Measurements from ENCODE around the gene PLPPR1. TPM values are rescaled to one million over a fixed set of nuclear protein-coding genes. Genes with fewer than 3 reads are reported as not detected.

The PLPPR1 gene
- polyA plus RNA-seq, 4 donors: 0.16 to 1.6 TPM; not detected in 2

DNA sequence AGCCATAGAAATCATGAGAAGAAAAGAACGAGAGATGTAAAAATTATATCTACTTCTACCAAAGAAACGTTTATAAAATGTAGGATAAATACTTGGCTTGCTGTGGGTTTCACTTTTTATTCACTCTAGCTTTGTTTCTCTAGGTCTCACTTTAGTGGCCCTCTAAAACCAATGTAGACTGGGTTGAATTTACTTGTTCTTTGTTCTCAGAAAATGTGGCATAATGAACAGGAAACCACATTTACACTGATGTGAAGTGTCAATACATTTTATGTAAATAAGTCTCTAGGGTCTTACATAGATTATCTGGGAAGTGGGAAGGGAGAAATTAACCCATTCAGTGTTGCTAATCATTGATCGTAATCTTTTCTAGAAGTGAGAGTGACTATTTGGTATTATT lies 58.9 kb downstream of the PLPPR1 start:
- Histone ChIP-seq H3K27me3 (ENCODE audit: control insufficient read depth in 3 of 3, insufficient read depth in 3 of 3, low read length in 3 of 3) (no peaks in the 10 kb centered on the region), H3K36me3 (ENCODE audit: control insufficient read depth in 3 of 3, insufficient read depth in 2 of 3, low read depth in 1 of 3, low read length in 3 of 3) (no peaks in the 10 kb centered on the region), H3K9me3 (ENCODE audit: control insufficient read depth in 2 of 2, insufficient read depth in 1 of 2, low read depth in 1 of 2, low read length in 1 of 2) (peaks cover 0 to 1% of the 10 kb centered on the region in 2 donors), H3K4me3 (ENCODE audit: low read depth in 1 of 3, low read length in 3 of 3) (no peak overlapping the region), H3K27ac (ENCODE audit: low read depth in 1 of 3, low read length in 2 of 3) (no peak overlapping the region), H3K4me1 (ENCODE audit: control insufficient read depth in 3 of 3, insufficient read depth in 2 of 3, low read depth in 1 of 3, low read length in 2 of 3) (no peaks in the 10 kb centered on the region)
- no peak for FAIRE-seq
- DNase-seq: no peak
- WGBS, 3 donors: 60 to 64% (median 63%) methylated on average over 3 of the region's 3 CpGs

DNA sequence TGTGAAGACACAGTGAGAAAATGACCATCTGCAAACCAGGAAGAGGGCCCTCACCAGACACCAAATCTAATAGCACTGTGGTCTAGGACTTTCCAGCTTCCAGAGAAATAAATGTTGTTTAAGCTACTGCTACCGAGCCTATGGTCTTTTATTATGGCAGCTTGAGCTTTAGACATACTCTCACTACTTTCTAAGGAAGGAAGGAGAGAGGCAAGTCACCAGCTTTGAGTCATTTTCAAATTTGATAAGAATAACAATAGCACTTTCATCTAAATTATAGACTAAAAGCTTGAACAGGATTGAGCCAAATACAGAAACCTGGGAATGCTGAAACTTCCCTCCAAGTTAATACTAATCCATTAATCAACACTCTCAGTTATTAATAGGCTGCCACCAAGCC lies 64.4 kb downstream of the PLPPR1 start:
- 58 to 72% (median 69%) methylated on average over 1 of the region's 1 CpG for WGBS, 3 donors
- H3K4me3 ChIP-seq (ENCODE audit: low read depth in 1 of 3, low read length in 3 of 3): no peak overlapping the region
- H3K27me3 ChIP-seq (ENCODE audit: control insufficient read depth in 3 of 3, insufficient read depth in 3 of 3, low read length in 3 of 3): no peaks in the 10 kb centered on the region
- no peak overlapping the region for H3K27ac ChIP-seq (ENCODE audit: low read depth in 1 of 3, low read length in 2 of 3)
- no peaks in the 10 kb centered on the region for H3K9me3 ChIP-seq (ENCODE audit: control insufficient read depth in 2 of 2, insufficient read depth in 1 of 2, low read depth in 1 of 2, low read length in 1 of 2)
- no peaks in the 10 kb centered on the region for H3K36me3 ChIP-seq (ENCODE audit: control insufficient read depth in 3 of 3, insufficient read depth in 2 of 3, low read depth in 1 of 3, low read length in 3 of 3)
- FAIRE-seq (no peak), DNase-seq (no peak)
- no peaks in the 10 kb centered on the region for H3K4me1 ChIP-seq (ENCODE audit: control insufficient read depth in 3 of 3, insufficient read depth in 2 of 3, low read depth in 1 of 3, low read length in 2 of 3)

DNA sequence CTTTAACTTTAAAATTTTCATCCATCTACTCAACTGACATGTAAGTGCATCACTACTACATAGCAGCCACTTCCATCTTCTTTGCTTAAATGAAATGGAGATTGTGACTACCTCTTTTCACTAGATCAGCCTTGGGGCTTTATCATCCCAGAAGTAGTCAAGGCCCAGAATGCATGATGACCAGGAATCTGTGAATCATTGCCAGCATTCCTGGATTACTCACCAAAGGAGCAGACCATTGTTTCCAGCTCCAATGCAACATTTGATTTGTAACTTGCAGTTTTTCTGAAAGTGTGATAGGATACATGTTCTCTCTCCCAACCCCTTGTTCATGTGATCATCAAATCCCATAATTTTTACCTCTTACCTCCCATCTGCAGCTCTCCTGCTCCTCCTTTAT lies 65.1 kb downstream of the PLPPR1 start:
- no peaks in the 10 kb centered on the region for H3K36me3 ChIP-seq (ENCODE audit: control insufficient read depth in 3 of 3, insufficient read depth in 2 of 3, low read depth in 1 of 3, low read length in 3 of 3)
- FAIRE-seq (no peak), DNase-seq (no peak)
- no peak overlapping the region for H3K27ac ChIP-seq (ENCODE audit: low read depth in 1 of 3, low read length in 2 of 3)
- no peak overlapping the region for H3K4me3 ChIP-seq (ENCODE audit: low read depth in 1 of 3, low read length in 3 of 3)
- H3K27me3 ChIP-seq (ENCODE audit: control insufficient read depth in 3 of 3, insufficient read depth in 3 of 3, low read length in 3 of 3): no peaks in the 10 kb centered on the region
- H3K9me3 ChIP-seq (ENCODE audit: control insufficient read depth in 2 of 2, insufficient read depth in 1 of 2, low read depth in 1 of 2, low read length in 1 of 2): no peaks in the 10 kb centered on the region
- H3K4me1 ChIP-seq (ENCODE audit: control insufficient read depth in 3 of 3, insufficient read depth in 2 of 3, low read depth in 1 of 3, low read length in 2 of 3): no peaks in the 10 kb centered on the region

DNA sequence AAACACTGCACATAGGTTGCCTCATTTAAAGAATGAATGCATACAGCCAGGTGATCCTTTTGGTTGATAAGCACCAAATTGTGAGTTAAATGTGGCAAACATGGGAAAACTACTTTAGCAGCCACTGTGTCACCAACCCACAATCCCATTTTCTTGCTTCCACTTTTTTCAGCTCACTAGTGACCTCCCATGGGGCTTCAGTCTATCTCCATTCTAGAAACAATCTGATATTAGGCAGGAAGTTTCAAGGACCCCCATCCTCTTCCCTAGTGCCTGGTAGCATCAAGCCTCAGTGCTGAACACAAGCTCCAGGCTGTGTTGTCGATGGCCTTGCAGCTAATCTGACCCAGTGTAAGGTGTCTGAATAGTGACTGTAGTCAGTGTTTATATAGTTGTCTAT lies 66.2 kb downstream of the PLPPR1 start:
- no peaks in the 10 kb centered on the region for H3K4me1 ChIP-seq (ENCODE audit: control insufficient read depth in 3 of 3, insufficient read depth in 2 of 3, low read depth in 1 of 3, low read length in 2 of 3)
- no peaks in the 10 kb centered on the region for H3K9me3 ChIP-seq (ENCODE audit: control insufficient read depth in 2 of 2, insufficient read depth in 1 of 2, low read depth in 1 of 2, low read length in 1 of 2)
- H3K27me3 ChIP-seq (ENCODE audit: control insufficient read depth in 3 of 3, insufficient read depth in 3 of 3, low read length in 3 of 3): no peaks in the 10 kb centered on the region
- FAIRE-seq: no peak
- WGBS, 3 donors: 64 to 71% (median 69%) methylated on average over 1 of the region's 1 CpG
- no peak for DNase-seq
- no peak overlapping the region for H3K27ac ChIP-seq (ENCODE audit: low read depth in 1 of 3, low read length in 2 of 3)
- H3K4me3 ChIP-seq (ENCODE audit: low read depth in 1 of 3, low read length in 3 of 3): no peak overlapping the region
- H3K36me3 ChIP-seq (ENCODE audit: control insufficient read depth in 3 of 3, insufficient read depth in 2 of 3, low read depth in 1 of 3, low read length in 3 of 3): no peaks in the 10 kb centered on the region

DNA sequence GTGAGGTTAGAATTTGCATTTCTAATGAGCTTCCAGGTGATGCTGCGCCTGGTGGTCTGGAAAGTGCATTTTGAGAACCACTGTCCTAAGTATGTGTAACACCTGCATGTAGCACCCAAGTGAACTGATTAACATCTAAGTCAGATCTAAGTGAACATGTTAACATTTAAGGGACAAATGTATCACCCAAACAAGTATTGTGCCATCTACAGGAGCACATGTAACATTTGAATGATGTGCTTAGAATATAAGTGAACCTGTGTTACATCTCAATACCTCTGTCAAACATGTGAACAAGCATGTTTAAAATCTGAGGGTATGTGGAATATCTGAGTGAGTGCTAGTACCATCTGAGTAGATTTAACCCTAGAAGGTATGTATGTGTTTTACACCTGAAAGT lies 68.7 kb downstream of the PLPPR1 start:
- Histone ChIP-seq H3K27ac (ENCODE audit: low read depth in 1 of 3, low read length in 2 of 3) (no peak overlapping the region), H3K36me3 (ENCODE audit: control insufficient read depth in 3 of 3, insufficient read depth in 2 of 3, low read depth in 1 of 3, low read length in 3 of 3) (no peaks in the 10 kb centered on the region), H3K4me3 (ENCODE audit: low read depth in 1 of 3, low read length in 3 of 3) (no peak overlapping the region), H3K9me3 (ENCODE audit: control insufficient read depth in 2 of 2, insufficient read depth in 1 of 2, low read depth in 1 of 2, low read length in 1 of 2) (no peaks in the 10 kb centered on the region), H3K4me1 (ENCODE audit: control insufficient read depth in 3 of 3, insufficient read depth in 2 of 3, low read depth in 1 of 3, low read length in 2 of 3) (no peaks in the 10 kb centered on the region), H3K27me3 (ENCODE audit: control insufficient read depth in 3 of 3, insufficient read depth in 3 of 3, low read length in 3 of 3) (no peaks in the 10 kb centered on the region)
- WGBS, 3 donors: 10 to 45% (median 33%) methylated on average over 1 of the region's 1 CpG
- FAIRE-seq: no peak
- DNase-seq: no peak

DNA sequence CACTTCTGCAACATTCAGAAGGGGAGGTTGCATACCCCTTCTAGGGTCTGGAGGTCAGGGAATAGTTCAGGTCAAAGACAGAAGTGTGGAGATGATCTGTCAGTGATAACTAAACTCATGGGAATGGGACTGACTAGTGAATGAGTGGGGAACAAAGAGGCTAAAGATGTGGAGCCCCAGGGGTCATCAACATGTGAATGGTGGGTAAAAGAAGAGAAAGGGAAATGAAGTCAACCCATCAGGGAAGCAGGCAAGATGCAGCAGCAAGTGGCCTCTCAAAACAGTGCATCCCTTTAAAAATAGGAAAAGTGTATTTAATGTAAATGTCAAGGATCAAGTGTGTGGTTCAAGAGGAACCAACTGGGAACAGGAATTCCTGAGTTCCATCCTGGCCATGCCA lies 69.9 kb downstream of the PLPPR1 start:
- Histone ChIP-seq H3K4me3 (ENCODE audit: low read depth in 1 of 3, low read length in 3 of 3) (no peak overlapping the region), H3K27me3 (ENCODE audit: control insufficient read depth in 3 of 3, insufficient read depth in 3 of 3, low read length in 3 of 3) (no peaks in the 10 kb centered on the region), H3K4me1 (ENCODE audit: control insufficient read depth in 3 of 3, insufficient read depth in 2 of 3, low read depth in 1 of 3, low read length in 2 of 3) (no peaks in the 10 kb centered on the region), H3K36me3 (ENCODE audit: control insufficient read depth in 3 of 3, insufficient read depth in 2 of 3, low read depth in 1 of 3, low read length in 3 of 3) (no peaks in the 10 kb centered on the region), H3K9me3 (ENCODE audit: control insufficient read depth in 2 of 2, insufficient read depth in 1 of 2, low read depth in 1 of 2, low read length in 1 of 2) (no peaks in the 10 kb centered on the region), H3K27ac (ENCODE audit: low read depth in 1 of 3, low read length in 2 of 3) (no peak overlapping the region)
- DNase-seq (no peak), FAIRE-seq (no peak)

DNA sequence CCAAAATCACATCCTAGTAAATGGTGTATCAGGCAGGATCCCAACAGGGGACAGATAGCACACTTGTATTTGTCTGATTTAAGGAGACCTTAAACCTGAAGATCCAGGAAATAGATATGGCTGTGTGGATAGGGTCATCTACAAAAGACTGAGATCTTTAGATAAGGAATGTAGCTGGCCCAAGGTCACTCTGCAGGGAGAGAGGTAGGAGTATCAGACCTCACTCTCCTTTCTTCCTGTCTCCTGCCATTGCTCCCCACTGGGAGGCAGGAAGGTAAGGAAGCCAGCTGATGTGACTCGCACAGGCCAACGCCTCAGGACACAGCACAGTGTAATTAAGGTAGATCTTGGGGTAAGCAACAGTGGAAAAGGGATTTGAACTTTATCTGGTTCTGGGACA lies 85.8 kb downstream of the PLPPR1 start:
- FAIRE-seq: no peak
- no peak for DNase-seq

DNA sequence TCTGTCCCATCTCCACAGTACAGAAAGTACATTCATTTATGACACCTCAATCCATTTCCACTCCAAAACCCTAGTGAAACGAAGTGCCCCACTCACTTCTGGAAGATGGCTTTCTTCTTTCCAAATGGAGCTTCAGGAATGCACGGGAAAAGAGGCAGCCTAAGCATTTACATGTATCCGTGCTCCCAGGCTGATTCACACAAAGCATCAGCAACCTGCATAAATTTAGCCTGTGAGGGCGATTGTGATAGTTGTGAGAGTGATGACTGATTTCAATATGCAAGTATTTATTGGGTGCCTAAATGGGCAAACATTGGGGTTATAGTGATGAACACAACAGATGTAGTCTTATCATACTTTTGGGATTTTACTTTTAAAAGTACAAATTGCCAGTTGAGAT lies 86.6 kb downstream of the PLPPR1 start:
- no peak overlapping the region for H3K27ac ChIP-seq (ENCODE audit: low read depth in 1 of 3, low read length in 2 of 3)
- no peaks in the 10 kb centered on the region for H3K4me1 ChIP-seq (ENCODE audit: control insufficient read depth in 3 of 3, insufficient read depth in 2 of 3, low read depth in 1 of 3, low read length in 2 of 3)
- no peak overlapping the region for H3K4me3 ChIP-seq (ENCODE audit: low read depth in 1 of 3, low read length in 3 of 3)
- no peak for FAIRE-seq
- H3K36me3 ChIP-seq (ENCODE audit: control insufficient read depth in 3 of 3, insufficient read depth in 2 of 3, low read depth in 1 of 3, low read length in 3 of 3): no peaks in the 10 kb centered on the region
- H3K9me3 ChIP-seq (ENCODE audit: control insufficient read depth in 2 of 2, insufficient read depth in 1 of 2, low read depth in 1 of 2, low read length in 1 of 2): no peaks in the 10 kb centered on the region
- 45 to 49% (median 48%) methylated on average over 4 of the region's 4 CpGs for WGBS, 3 donors
- DNase-seq: no peak
- H3K27me3 ChIP-seq (ENCODE audit: control insufficient read depth in 3 of 3, insufficient read depth in 3 of 3, low read length in 3 of 3): no peaks in the 10 kb centered on the region

More for the DNA sequence above, 85.8 kb downstream of the PLPPR1 start:
- H3K27me3 ChIP-seq (ENCODE audit: control insufficient read depth in 3 of 3, insufficient read depth in 3 of 3, low read length in 3 of 3): no peaks in the 10 kb centered on the region
- H3K4me1 ChIP-seq (ENCODE audit: control insufficient read depth in 3 of 3, insufficient read depth in 2 of 3, low read depth in 1 of 3, low read length in 2 of 3): no peaks in the 10 kb centered on the region
- no peaks in the 10 kb centered on the region for H3K36me3 ChIP-seq (ENCODE audit: control insufficient read depth in 3 of 3, insufficient read depth in 2 of 3, low read depth in 1 of 3, low read length in 3 of 3)
- H3K27ac ChIP-seq (ENCODE audit: low read depth in 1 of 3, low read length in 2 of 3): no peak overlapping the region
- H3K4me3 ChIP-seq (ENCODE audit: low read depth in 1 of 3, low read length in 3 of 3): no peak overlapping the region
- WGBS, 3 donors: 45 to 67% (median 48%) methylated on average over 2 of the region's 2 CpGs
- no peaks in the 10 kb centered on the region for H3K9me3 ChIP-seq (ENCODE audit: control insufficient read depth in 2 of 2, insufficient read depth in 1 of 2, low read depth in 1 of 2, low read length in 1 of 2)

DNA sequence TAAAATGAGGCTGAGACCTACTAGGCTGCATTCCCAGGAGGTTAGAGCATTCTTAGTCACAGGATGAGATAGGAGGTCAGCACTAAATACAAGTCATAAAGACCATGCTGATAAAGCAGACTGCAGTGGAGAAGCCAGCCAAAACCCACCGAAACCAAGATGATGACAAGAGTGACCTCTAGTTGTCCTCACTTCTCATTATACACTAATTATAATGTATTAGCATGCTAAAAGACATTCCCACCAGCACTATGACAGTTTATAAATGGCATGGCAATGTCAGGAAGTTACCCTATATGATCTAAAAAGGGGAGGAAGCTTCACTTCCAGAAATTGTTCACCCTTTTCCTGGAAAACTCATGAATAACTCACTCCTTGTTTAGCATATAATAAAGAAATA lies 88.6 kb downstream of the PLPPR1 start:
- Histone ChIP-seq H3K27ac (ENCODE audit: low read depth in 1 of 3, low read length in 2 of 3) (no peak overlapping the region), H3K4me1 (ENCODE audit: control insufficient read depth in 3 of 3, insufficient read depth in 2 of 3, low read depth in 1 of 3, low read length in 2 of 3) (no peaks in the 10 kb centered on the region), H3K9me3 (ENCODE audit: control insufficient read depth in 2 of 2, insufficient read depth in 1 of 2, low read depth in 1 of 2, low read length in 1 of 2) (no peaks in the 10 kb centered on the region), H3K4me3 (ENCODE audit: low read depth in 1 of 3, low read length in 3 of 3) (no peak overlapping the region), H3K36me3 (ENCODE audit: control insufficient read depth in 3 of 3, insufficient read depth in 2 of 3, low read depth in 1 of 3, low read length in 3 of 3) (no peaks in the 10 kb centered on the region), H3K27me3 (ENCODE audit: control insufficient read depth in 3 of 3, insufficient read depth in 3 of 3, low read length in 3 of 3) (no peaks in the 10 kb centered on the region)
- DNase-seq (no peak), FAIRE-seq (no peak)
- WGBS, 3 donors: 16 to 42% (median 30%) methylated on average over 1 of the region's 1 CpG

Data from small intestine (tissue), 7 donors.